ENCODE measurements around the gene MAN1B1.

GRCh38 chr9:137048655-137049543 is 37.9 kb upstream of the MAN1B1 start:
- TF ChIP-seq, protein P1, sequence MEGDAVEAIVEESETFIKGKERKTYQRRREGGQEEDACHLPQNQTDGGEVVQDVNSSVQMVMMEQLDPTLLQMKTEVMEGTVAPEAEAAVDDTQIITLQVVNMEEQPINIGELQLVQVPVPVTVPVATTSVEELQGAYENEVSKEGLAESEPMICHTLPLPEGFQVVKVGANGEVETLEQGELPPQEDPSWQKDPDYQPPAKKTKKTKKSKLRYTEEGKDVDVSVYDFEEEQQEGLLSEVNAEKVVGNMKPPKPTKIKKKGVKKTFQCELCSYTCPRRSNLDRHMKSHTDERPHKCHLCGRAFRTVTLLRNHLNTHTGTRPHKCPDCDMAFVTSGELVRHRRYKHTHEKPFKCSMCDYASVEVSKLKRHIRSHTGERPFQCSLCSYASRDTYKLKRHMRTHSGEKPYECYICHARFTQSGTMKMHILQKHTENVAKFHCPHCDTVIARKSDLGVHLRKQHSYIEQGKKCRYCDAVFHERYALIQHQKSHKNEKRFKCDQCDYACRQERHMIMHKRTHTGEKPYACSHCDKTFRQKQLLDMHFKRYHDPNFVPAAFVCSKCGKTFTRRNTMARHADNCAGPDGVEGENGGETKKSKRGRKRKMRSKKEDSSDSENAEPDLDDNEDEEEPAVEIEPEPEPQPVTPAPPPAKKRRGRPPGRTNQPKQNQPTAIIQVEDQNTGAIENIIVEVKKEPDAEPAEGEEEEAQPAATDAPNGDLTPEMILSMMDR (IDR thresholded peaks at IDR 0.05) = no peak
- TF ChIP-seq EZH2 (IDR thresholded peaks at IDR 0.05) = no peak
- peak; percentile 14 for TF ChIP-seq EZH2phosphoT487 (IDR thresholded peaks at IDR 0.05)
